ENCODE results near the gene PACS1. TPM values are rescaled to one million over a fixed set of nuclear protein-coding genes. Genes with fewer than 3 reads are reported as not detected.

The PACS1 gene
- total RNA-seq, 2 experiments from 2014 or later = 59.5 to 62.7 TPM

DNA sequence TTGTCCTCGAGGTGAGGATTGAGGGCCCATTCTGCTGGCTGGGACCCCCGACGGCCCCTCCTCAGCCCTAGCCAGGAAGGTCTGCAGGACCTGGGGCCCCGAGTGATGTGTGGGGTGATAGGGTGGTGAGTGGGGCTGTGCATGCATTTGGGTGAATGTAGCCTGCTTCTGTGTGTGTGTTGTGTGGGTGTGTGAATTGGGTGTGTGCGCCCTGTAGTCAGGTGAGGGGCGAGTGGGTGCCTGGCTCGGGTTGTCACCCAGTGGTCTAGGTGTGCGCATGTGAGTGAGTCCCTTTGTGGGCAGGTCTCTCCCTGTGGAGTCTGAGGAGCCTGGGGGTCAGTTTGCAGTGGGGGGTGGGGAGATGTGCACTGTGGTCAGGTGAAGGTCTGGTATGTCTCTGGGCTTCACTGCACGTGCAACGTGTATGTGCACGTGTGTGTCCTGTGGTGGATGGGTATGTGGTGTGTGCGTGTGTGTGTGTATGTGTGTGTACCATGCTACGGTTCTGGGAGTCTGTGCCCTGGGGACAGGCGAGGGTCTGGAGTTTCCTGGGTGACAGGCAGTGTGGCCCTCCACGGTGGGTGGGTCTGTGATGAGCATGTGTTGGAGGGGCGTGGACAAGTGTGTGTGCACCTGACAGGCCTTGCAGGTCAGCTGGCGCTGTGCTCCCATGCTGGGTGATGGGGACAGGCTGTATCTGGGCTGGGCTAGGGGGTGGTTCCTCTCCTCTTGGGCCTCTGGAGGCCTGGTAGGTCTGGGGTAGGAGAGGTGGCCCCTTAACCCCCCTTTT lies 222.7 kb downstream of the PACS1 start:
- CTCF ChIA-PET = no interaction called here
- POLR2A ChIA-PET = no interaction called here

DNA sequence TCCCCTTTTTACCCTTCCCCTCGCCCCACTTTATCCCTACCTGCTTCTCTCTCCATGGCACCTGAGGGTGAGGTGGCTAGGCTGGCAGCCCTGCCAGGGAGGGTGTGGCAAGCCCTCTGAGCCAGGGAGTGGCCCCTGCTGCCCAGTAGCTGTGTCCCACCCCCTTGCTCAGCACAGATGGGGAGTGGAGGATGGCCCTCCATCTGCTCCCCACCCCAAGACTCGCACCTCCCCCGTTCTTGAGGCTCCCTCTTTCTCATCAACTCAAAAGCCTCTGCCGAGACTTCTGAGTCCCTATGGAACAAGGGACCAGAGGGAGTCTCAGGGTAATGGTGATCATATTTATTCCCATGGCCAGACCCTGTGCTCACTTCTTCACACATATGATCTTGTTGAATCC lies 223.3 kb downstream of the PACS1 start:
- CTCF ChIA-PET = no interaction called here
- POLR2A ChIA-PET = no interaction called here

DNA sequence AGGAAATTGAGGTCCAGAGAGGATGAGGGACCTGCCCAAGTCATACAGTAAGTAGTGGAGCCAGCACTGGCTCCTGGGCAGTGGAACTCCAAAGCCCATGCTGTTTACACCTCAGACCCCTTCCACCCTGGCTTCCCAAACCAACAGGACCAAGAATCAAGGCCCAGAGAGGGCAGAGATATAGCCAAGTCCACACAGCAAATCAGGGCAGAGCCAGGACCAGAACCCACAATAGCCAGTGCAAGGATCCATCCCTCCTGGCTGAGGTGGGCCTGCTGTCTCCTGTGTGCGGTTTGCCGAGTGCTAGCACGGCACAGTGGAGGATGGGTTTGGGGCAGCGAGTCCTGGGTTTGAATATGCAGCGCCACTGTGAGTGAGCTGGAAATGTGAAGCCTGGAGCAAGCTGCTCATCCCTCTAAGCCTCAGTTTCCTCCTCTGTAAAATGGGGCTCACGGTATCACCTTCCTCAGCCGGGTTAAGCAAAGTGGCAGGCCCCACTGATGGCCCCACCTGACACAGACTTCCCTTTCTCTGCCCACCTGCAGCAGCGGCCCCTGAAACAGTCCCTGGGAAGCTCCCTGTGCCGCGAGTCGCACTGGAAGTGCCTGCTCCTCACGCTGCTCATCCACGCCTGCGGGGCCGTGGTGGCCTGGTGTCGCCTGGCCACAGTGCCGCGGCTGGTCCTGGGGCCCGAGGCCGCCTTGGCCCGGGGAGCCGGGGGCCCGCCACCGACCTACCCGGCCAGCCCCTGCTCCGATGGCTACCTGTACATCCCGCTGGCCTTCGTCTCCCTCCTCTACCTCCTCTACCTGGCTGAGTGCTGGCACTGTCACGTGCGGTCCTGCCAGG lies 223.9 kb downstream of the PACS1 start:
- POLR2A ChIA-PET = no interaction called here
- CTCF ChIA-PET = no interaction called here

Other genes with a start within 250 kb of the PACS1 start
- gene SNX32, start 236.3 kb upstream of the PACS1 start, total RNA-seq = 1 to 10 TPM; 3.0 to 3.3 TPM
- 1,000 to 10,000 TPM; 1,167 to 1,207 TPM for gene CFL1, start 212.1 kb upstream of the PACS1 start, total RNA-seq
- 10 to 100 TPM; 82.0 to 82.9 TPM for gene MUS81, start 209.8 kb upstream of the PACS1 start, total RNA-seq
- gene EFEMP2, start 197.5 kb upstream of the PACS1 start, total RNA-seq = 1 to 10 TPM; 3.7 to 5.7 TPM
- gene CTSW, start 190.4 kb upstream of the PACS1 start, total RNA-seq = 10 to 100 TPM; 48.9 to 51.7 TPM
- gene FIBP, start 181.8 kb upstream of the PACS1 start, total RNA-seq = 100 to 1,000 TPM; 119 to 132 TPM
- gene CCDC85B, start 179.6 kb upstream of the PACS1 start, total RNA-seq = 10 to 100 TPM; 77.7 to 81.8 TPM
- 10 to 100 TPM; 23.0 to 24.7 TPM for gene FOSL1, start 169.9 kb upstream of the PACS1 start, total RNA-seq
- gene C11orf68, start 151.2 kb upstream of the PACS1 start, total RNA-seq = 10 to 100 TPM; 15.2 to 18.2 TPM
- gene DRAP1, start 150.8 kb upstream of the PACS1 start, total RNA-seq = 100 to 1,000 TPM in 1 of 2 experiments, 10 to 100 TPM in 1; 99.6 to 102 TPM
- not detected for gene TSGA10IP, start 124.8 kb upstream of the PACS1 start, total RNA-seq
- gene SART1, start 108.5 kb upstream of the PACS1 start, total RNA-seq = 10 to 100 TPM; 65.4 to 70.1 TPM
- 10 to 100 TPM; 73.9 to 80.6 TPM for gene EIF1AD, start 68.1 kb upstream of the PACS1 start, total RNA-seq
- 100 to 1,000 TPM; 243 to 253 TPM for gene BANF1, start 67.8 kb upstream of the PACS1 start, total RNA-seq
- not detected for gene CST6, start 58.3 kb upstream of the PACS1 start, total RNA-seq
- gene CATSPER1, start 43.8 kb upstream of the PACS1 start, total RNA-seq = not detected
- under 1 TPM; 0.15 to 0.17 TPM for gene GAL3ST3, start 21.1 kb upstream of the PACS1 start, total RNA-seq
- 100 to 1,000 TPM; 259 to 261 TPM for gene SF3B2, start 17.9 kb upstream of the PACS1 start, total RNA-seq
- gene KLC2, start 187.4 kb downstream of the PACS1 start, total RNA-seq = 10 to 100 TPM; 57.4 to 59.5 TPM
- 100 to 1,000 TPM; 118 TPM for gene RAB1B, start 198.4 kb downstream of the PACS1 start, total RNA-seq
- 1 to 10 TPM; 2.4 to 3.5 TPM for gene CNIH2, start 207.9 kb downstream of the PACS1 start, total RNA-seq
- 10 to 100 TPM; 78.6 to 83.3 TPM for gene YIF1A, start 218.9 kb downstream of the PACS1 start, total RNA-seq
- not detected for gene TMEM151A, start 221.6 kb downstream of the PACS1 start, total RNA-seq
- gene CD248, start 246.8 kb downstream of the PACS1 start, total RNA-seq = 1 to 10 TPM; 5.2 to 5.6 TPM

Data from activated CD8-positive, alpha-beta memory T cell treated with anti-CD3 and anti-CD28 coated beads for 36 hours (primary cell).